Inflammatory macrophage treated with lipopolysaccharide for 4 hours (primary cell): ENCODE results near the gene TCP11L2.
"Not testable (repeated sequence)": the region's sequence is repeated elsewhere in the genome, so short reads cannot be mapped to it uniquely, and the experiment has no call there.

Experiments used
- DNase-seq: peaks from one replicate; pipeline ENCODE4 v3.0.0-alpha.2; 2020

Gene TCP11L2

DNA sequence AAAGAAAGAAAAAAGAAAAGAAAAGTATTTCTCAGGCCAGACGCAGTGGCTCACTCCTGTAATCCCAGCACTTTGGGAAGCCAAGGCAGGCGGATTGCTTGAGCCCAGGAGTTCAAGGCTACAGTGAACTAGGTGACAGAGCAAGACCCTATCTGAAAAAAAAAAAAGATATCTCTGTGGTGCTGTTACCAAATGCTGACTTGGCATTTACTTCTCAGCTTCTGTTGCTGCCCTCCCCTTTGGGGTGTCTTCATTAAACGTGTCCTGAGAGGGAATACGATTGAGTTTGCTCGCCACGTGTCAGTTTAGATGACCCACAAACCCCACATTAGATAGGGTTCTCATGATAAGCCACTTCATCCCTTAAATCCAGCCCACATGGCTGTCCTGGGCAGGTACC lies 50.6 kb downstream of the TCP11L2 start:
- DNase-seq, result no peak

DNA sequence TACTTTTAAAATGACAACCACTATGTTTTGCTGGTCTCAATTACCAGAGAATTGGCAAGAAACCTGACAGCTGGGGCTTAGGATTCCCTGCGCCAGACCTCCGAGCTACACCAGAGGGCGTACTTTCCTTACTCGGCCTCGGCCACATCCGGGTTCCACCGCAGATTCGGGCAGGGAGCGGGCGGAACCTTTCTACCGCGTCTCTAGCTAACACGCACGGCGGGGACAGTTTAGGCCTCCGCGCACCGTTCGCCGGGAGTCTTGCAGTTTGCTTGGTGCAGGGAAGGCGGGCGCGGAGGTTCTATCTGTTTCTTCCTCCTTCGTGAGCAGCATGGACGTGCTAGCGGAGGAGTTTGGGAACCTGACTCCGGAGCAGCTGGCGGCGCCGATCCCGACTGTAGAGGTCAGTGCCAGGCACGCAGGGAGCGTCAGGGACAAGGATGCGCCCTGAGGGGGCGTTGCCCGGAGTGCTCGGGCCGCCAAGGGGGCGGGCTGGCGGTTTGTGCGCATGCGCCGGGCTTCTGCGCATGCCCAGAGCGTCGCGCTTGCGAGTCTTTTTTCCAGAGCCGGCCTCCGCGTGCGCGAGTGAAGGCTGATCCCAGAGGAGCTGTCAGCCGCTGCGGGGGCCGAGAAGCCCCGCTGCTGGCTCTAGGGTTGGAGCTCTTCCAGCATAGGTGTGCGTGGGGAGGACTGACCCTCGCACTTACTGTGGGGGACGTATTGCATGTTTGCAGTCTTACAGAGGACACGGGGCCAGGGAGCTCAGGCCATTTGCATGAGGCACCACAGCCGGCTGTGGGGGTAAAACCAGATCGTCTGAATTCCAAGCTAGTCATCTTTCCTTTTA lies 55.2 kb downstream of the TCP11L2 start, which contains the start of gene POLR3B:
TSS of gene POLR3B (plus strand) at position 200 of the 847 bp plus-strand sequence. CDS start at position 332, 132 bp downstream.
- DNase-seq, result peak; percentile 94

DNA sequence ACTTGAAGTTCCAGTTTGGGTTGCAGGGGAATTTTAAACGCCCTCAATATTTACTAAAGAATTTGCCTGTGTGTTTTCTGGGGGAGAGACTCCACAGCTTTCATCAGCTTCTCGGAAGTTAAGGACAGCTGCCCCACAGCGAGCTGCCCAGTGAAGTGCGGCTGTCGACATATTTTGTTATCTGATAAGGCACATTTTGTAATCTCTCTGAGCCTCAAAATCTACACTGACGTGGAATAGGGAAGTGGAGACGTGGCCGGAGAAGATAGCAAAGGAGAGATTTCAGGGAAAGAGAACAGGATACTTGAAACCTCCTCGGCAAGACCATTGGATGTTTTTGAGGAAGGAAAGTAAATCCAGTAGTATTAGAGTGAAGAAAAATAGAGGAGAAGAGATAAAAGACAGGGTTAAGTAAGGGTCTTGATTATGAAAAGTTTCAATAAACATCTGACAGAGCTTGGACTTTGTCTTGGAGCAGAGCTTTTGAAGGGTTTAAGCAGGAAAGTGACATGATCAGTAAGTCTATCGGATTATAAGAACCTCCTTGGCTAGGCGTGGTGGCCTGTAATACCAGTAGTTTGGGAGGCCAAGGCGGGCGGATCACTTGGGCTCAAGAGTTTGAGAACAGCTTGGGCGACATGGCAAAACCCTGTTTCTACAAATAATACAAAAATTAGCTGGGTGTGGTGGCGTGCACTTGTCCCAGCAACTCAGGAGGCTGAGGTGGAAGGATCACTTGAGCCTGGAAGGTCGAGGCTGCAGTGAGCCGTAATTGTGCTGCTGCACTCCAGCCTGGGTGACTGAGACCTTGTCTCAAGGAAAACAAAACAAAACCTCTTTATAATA lies 56.1 kb downstream of the TCP11L2 start:
- DNase-seq, result peak; percentile 69

DNA sequence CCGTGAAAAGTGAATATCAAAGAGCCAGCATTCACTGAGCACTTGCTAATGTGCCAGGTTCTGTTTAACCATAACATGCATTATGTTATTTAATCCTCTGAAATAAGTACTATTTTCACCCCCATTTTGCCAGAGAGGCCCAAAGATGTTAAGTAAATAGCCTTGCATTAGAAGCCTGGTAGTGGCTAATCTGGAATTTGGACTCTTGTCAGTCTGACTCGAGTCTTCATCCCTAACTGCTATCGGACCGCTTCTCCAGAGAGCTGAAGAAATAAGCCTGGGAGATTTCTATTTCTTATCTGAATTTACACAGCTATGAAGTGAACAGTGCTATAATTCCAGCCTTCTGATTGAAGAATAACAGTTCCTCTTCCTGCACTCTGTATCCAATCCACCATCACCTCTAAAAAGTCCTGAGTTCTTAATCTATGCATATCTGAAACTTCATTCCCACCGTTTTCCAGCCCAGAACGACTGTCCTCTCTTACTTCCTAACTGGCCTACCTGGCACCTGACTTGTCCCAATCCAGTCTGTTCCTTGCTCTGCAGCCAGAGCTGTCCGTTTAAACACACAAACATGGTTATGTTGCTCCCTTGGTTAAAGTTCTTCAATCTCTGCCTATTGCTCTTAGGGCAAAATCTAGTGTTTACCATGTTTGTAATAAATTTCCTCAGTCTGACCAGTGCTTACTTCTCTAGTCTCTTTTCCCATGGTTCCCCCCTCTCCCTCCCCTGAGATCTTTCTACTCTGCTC lies 57.3 kb downstream of the TCP11L2 start:
- no peak for DNase-seq

DNA sequence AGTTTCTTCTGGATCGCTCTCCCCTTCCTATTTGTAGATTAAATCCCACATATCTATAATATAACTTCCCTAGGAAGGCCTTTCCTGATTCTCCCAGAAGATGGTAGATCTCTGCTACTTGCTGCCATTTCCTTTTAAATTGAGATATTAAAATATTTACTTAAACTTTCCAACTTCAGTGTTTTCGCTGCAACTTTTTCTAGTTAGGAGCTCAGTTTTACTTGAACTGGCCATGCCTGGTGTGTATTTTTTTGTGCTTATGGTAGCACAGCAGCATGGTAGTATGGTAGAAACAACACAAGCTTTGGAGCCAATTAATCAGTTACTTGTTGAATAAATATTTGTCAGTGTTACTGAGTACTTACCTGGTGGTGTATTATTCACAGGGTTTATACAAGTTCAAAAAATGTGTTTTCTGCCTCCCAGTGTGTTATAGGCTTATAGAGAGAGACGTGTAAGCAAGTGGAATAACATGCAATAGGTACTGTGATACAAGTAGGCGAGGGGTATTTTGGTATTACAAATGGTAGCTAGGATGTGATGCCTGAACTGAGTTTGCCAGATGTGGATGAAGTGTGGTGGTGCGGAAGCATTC lies 58.0 kb downstream of the TCP11L2 start:
- no peak for DNase-seq

DNA sequence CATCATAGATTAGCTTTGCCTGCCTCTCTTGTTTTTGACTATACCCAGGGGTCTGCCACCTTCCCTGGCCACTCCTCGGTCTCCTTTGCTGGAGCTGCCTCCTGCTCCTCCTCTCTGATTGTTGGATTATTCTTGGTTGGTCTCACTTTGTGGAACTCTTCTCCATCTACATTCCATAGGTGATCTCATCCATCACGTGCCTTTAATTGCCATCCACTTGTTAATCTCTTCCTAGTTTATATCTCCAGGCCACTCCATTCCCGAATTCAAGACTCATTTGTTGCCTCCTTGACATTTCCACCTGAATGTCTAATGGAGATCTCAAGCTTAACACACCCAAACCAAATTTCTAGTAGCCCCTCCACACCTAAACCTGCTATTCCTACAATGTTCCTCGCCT lies 60.4 kb downstream of the TCP11L2 start:
- no peak for DNase-seq

DNA sequence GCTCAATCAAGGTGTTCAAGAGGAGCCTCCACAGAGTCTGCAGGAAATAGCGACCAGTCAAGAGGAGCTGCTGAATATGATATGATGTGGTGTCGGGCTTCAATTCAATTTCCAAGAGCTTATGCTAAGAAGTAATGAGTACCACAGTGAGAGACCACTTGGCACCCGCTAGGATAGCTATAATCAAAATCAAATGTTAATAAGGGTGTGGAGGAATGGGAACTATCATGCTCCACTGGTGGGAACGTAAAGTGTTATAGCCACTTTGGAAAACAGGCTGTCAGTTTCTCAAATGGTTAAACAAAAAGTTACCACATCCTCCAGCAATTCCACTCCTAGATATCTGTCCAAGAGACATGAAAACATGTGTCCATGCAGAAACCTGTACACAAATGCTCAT lies 61.7 kb downstream of the TCP11L2 start:
- DNase-seq, result no peak

DNA sequence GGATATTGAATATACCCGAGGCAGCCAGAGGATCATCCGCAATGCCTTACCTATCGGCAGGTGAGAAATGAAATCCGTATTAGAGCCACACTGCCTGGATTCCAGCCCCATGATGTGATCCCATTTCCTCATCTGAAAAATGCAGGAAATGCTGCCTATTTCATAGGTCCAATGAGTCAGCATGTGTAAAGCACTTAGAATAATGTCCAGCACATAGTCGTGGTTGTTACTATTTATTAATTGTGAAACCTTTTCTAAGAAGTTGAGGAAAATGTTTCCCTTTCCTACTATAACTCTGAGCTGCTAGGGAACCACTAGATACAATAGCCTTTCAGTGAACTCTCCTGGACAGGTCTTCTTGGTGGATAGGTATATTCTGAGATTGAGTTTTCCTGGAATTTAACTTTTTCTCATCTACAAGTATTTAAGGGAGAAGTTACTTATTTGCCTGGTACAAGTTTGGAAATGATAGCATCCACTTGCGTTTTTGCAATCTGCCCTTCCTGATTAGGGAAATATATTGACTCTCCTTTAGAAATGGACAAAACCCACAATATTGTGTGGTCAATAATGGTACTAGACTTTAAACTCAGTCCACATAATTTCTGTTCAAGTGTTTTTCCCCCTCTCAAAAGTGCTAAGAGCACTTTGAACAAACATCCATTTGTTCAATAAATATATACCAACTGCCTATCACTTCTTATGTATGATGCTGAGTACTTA lies 67.3 kb downstream of the TCP11L2 start:
- peak; percentile 43 for DNase-seq

DNA sequence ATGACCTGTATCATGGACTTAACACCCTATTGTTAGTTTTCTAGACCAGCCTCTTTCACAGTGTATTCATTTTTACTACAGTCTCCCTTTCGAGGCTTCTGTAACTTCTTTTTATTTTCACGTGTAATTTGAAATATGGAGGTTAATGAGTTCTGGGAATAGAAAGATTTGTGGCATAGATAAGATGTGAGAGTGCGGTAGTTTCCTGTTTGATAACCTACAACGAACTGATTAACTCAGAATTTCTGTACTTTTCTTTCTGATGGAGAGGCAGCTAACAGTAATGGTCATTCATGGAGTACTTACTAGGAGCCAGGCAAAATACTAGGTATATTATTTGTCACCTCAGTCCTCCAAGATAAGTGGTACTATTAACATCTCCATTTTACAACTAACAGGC lies 76.3 kb downstream of the TCP11L2 start:
- DNase-seq, result no peak

DNA sequence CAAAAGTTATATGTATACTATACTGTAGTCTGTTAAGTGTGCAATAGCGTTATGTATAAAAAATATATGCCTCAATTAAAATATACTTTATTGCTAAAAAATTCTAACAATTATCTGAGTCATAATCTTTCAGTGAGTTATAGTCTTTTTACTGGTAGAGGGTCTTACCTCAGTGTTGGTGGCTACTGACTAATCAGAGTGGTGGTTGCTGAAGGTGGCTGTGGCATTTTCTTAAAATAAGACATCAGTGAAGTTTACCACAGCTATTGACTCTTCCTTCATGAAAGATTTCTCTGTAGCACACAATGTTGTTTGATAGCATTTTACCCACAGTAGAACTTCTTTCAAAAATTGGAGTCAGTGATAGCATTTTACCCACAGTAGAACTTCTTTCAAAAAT lies 78.4 kb downstream of the TCP11L2 start:
- DNase-seq, result no peak

DNA sequence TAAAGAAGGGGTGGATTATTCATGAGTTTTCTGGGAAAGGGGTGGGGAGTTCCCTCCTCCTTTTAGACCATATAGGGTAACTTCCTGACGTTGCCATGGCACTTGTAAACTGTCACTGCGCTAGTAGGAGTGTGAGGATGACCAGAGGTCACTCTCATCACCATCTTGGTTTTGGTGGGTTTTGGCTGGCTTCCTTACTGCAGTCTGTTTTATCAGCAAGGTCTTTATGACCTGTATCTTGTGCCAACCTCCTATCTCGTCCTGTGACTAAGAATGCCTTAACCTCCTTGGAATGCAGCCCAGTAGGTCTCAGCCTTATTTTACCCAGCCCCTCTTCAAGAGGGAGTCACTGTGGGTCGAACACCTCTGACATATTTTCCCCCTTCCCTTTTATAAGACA lies 79.3 kb downstream of the TCP11L2 start:
- not testable (repeated sequence) for DNase-seq

DNA sequence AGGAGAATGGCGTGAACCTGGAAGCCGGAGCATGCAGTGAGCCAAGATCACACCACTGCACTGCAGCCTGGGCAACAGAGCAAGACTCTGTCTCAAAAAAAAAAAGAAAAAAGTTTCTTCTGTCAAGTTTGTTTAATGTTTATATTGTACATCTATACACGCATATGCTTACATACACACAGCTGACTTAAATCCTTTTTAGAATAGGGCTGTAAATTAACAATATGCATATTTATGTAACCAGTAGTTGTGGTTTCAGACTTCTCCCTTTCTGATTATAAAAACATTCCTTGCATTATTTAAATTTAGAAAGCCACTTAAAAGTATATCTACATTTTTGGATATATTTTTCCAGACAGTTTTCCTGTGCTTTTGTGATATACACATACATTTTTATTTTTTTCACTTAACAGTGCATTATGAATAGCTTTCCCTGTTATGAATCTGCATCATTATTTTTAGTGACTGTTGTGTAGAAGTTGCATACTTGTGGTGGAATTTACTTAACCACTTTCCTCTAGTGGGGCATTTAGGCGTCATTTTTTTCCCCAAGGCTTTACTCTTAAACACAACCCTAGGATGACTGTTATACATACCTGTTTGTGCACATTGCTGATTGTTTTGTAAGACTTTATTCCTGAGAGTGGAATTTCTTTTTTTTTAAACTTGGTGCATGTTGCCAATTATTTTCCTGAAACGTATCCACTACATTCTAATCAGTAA lies 84.4 kb downstream of the TCP11L2 start:
- DNase-seq, result no peak

DNA sequence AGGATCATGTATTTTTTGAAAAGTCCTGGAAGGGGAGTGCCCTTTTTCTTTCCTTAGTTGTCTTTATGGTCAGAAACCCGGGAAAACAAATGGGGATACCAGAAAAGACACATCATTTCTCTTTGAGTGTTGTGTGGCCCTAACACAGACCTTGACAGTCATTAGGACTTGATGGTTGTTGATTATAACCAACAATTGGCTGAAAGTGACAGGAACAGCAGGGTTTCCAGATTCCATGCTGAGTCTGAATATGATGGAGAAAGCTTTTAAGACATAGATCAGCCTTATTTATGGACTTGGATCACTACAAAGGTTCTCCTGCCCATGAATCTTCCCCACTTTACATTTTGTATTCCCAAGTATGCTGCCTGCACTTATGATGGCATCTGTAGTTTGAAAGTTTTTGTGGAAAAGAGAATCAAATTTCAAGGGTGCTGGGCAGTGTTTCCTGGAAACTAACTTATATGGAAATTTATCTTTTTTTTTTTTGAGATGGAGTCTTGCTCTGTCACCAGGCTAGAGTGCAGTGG lies 85.4 kb downstream of the TCP11L2 start:
- DNase-seq, result no peak

DNA sequence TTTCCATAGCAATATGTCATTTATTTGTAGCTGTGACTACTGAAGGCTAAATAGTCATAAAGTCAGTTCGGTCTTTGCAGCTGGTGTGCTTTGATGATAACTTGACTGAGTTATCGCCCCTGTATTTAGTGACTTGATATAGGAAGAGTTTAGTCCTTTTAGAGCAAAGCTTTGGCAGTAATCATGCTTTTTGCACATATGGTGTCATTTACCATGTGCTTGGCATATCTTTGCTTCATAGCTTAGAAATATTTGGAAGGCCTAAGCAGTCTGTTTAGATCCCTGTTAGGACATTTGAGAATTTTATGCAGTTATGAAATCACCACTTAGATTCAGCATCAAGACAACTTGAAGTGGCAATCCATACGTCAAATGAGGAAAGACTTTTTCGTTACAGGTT lies 86.6 kb downstream of the TCP11L2 start:
- no peak for DNase-seq

DNA sequence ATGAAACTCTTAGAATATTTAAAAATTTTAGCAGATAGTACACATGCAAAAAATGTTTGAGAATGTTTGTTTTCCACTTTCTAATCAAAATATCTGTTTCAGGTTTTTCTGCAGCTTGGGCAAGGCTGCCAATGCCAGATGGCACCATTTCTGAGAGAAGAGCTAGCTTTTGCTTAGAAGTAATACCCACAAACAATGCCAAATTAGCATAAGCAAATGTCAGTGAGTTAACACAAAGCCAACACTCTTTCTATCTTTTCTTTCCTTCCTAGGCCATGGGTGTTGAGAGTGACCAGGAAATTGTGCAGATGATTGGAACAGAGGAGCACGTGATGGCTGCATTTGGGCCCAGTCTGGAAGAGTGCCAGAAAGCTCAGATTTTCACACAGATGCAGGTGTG lies 90.2 kb downstream of the TCP11L2 start:
- DNase-seq, result no peak
